Measurements from ENCODE around the gene GMPPB. TPM values are rescaled to one million over a fixed set of nuclear protein-coding genes. Genes with fewer than 3 reads are reported as not detected.

GMPPB gene
- total RNA-seq, 2 donors from 2014 or later = 54.2 to 78.4 TPM

GRCh38 chr3:49717211-49717958 is 6.4 kb downstream of the GMPPB start:
- intact Hi-C loops (cut with DNase I, micrococcal nuclease) = loop anchor here in 1 of 2 donors (10.0 kb wide), 1 partner anchor 137 kb away; the partner anchor contains the start of gene TRAIP
- DNase-seq = no peak
- ATAC-seq = no peak

GRCh38 chr3:49716691-49717210 is 7.0 kb downstream of the GMPPB start:
- DNase-seq (no peak), ATAC-seq (no peak)
- intact Hi-C loops (cut with DNase I, micrococcal nuclease) = loop anchor here in 1 of 2 donors (10.0 kb wide), 1 partner anchor 138 kb away; the partner anchor contains the start of gene TRAIP

GRCh38 chr3:49716169-49716568 is 7.6 kb downstream of the GMPPB start:
- intact Hi-C loops (cut with DNase I, micrococcal nuclease) = loop anchor here in 1 of 2 donors (10.0 kb wide), 1 partner anchor 139 kb away; the partner anchor contains the start of gene TRAIP
- no peak for ATAC-seq
- no peak for DNase-seq

GRCh38 chr3:49715611-49716121 is 8.1 kb downstream of the GMPPB start:
- DNase-seq (no peak), ATAC-seq (no peak)
- intact Hi-C loops (cut with DNase I, micrococcal nuclease) = loop anchor here in 1 of 2 donors (10.0 kb wide), 1 partner anchor 139 kb away; the partner anchor contains the start of gene TRAIP

GRCh38 chr3:49714728-49715550 is 8.8 kb downstream of the GMPPB start:
- ATAC-seq = no peak
- intact Hi-C loops (cut with DNase I, micrococcal nuclease) = loop anchor here in 1 of 2 donors (10.0 kb wide), 1 partner anchor 140 kb away; the partner anchor contains the start of gene TRAIP

GRCh38 chr3:49713336-49714105 is 10.2 kb downstream of the GMPPB start:
- intact Hi-C loops (cut with DNase I, micrococcal nuclease) = loop anchor here in 1 of 2 donors (10.0 kb wide), 1 partner anchor 141 kb away; the partner anchor contains the start of gene TRAIP
- DNase-seq (no peak), ATAC-seq (no peak)

More at GRCh38 chr3:49714728-49715550, 8.8 kb downstream of the GMPPB start:
- no peak for DNase-seq

- DNase-seq = no peak
- intact Hi-C loops (cut with DNase I, micrococcal nuclease) = loop anchor here in 1 of 2 donors (10.0 kb wide), 1 partner anchor 142 kb away; the partner anchor contains the start of gene TRAIP
- no peak for ATAC-seq
Measured at GRCh38 chr3:49712631-49713317, 11.0 kb downstream of the GMPPB start.

- DNase-seq (no peak), ATAC-seq (no peak)
- intact Hi-C loops (cut with DNase I, micrococcal nuclease) = loop anchor here in 1 of 2 donors (10.0 kb wide), 1 partner anchor 143 kb away; the partner anchor contains the start of gene TRAIP
Measured at GRCh38 chr3:49712166-49712565, 11.6 kb downstream of the GMPPB start.

- intact Hi-C loops (cut with DNase I, micrococcal nuclease) = loop anchor here in 1 of 2 donors (10.0 kb wide), 1 partner anchor 143 kb away; the partner anchor contains the start of gene TRAIP
- no peak for ATAC-seq
- DNase-seq = no peak
Measured at GRCh38 chr3:49711489-49711888, 12.3 kb downstream of the GMPPB start.

- ATAC-seq (no peak), DNase-seq (no peak)
- intact Hi-C loops (cut with DNase I, micrococcal nuclease) = loop anchor here in 1 of 2 donors (10.0 kb wide), 1 partner anchor 145 kb away; the partner anchor contains the start of gene TRAIP
Measured at GRCh38 chr3:49709852-49710251, 13.9 kb downstream of the GMPPB start.

- DNase-seq = no peak
- intact Hi-C loops (cut with DNase I, micrococcal nuclease) = no loop called here
- no peak for ATAC-seq
Measured at GRCh38 chr3:49707113-49707480, 16.7 kb downstream of the GMPPB start.

- ATAC-seq (no peak), DNase-seq (no peak)
- intact Hi-C loops (cut with DNase I, micrococcal nuclease) = no loop called here
Measured at GRCh38 chr3:49706456-49707112, 17.2 kb downstream of the GMPPB start.

GRCh38 chr3:49705390-49705960 is 18.3 kb downstream of the GMPPB start:
- DNase-seq (no peak), ATAC-seq (no peak)
- intact Hi-C loops (cut with DNase I, micrococcal nuclease) = no loop called here

- DNase-seq (no peak), ATAC-seq (no peak)
- intact Hi-C loops (cut with DNase I, micrococcal nuclease) = loop anchor here in 1 of 2 donors (5.0 kb wide), 1 partner anchor 133 kb away; no protein-coding TSS in a partner anchor
Measured at GRCh38 chr3:49704629-49705028, 19.1 kb downstream of the GMPPB start.

GRCh38 chr3:49703956-49704355 is 19.8 kb downstream of the GMPPB start:
- intact Hi-C loops (cut with DNase I, micrococcal nuclease) = loop anchor here in 1 of 2 donors (5.0 kb wide), 1 partner anchor 133 kb away; no protein-coding TSS in a partner anchor
- ATAC-seq = peak; percentile 4
- DNase-seq = no peak

- intact Hi-C loops (cut with DNase I, micrococcal nuclease) = loop anchor here in 1 of 2 donors (5.0 kb wide), 1 partner anchor 134 kb away; no protein-coding TSS in a partner anchor
- ATAC-seq (peak; percentile 92), DNase-seq (peak; percentile 54 to 62)
Measured at GRCh38 chr3:49703443-49703927, 20.3 kb downstream of the GMPPB start.

Measured in left colon (tissue), 2 donors.